Stromal cell of bone marrow (primary cell): ENCODE results near the gene UGT1A9.
"Not testable (repeated sequence)": the region's sequence is repeated elsewhere in the genome, so short reads cannot be mapped to it uniquely, and the experiment has no call there.

Experiments used
- DNase-seq: peaks from one replicate; pipeline ENCODE4 v3.0.0-alpha.2; 2012; ENCODE audit warnings: low read depth

The UGT1A9 gene

DNA sequence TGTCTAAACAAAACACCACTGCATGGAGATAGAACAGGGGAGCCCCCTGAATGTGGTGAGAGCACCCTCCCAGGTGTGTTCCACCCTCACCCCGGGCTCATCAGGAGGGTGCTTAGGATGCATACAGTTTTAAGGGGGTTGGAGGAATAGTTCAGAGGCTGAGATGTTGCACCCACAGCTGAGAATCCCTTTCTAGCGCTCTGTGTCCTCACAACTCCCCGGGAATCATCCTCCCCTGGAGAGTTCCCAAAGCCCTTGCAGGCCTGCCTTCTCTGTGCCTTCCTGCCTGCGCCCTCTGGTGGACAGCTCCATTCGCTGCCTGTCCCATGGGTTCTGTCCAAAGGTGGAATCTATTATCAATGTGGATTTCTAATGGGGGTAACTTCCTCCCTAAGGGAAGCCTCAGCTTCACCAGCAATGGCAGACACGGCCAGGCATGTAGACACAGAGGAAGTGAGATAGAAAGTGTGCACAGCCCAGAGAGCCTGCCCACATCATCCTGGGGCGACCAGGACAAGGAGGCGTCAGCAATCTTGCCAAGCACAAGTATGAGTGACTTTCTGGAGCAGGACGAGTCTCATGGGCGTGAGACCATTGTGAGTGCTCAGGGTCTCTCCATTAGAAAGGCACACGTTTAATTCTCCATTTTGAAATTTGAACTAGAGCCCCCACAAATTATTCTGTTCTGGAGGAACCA, 39.8 kb downstream of the UGT1A9 start:
- peak; percentile 49 for DNase-seq

- no peak for DNase-seq
Observed at GRCh38 chr2:233712611-233713261, 41.0 kb downstream of the UGT1A9 start, which contains the start of gene UGT1A5. Gene UGT1A5, plus strand, starts transcription at chr2:233712907. Its CDS starts 85 bp downstream, at chr2:233712992.

GRCh38 chr2:233713262-233713615, 41.5 kb downstream of the UGT1A9 start:
- no peak for DNase-seq

- DNase-seq, result no peak
Observed at GRCh38 chr2:233714121-233714520, 42.4 kb downstream of the UGT1A9 start.

- no peak for DNase-seq
Observed at GRCh38 chr2:233718552-233718951, 46.9 kb downstream of the UGT1A9 start, which contains the start of gene UGT1A4. Gene UGT1A4, plus strand, starts transcription at chr2:233718736. Its CDS starts 85 bp downstream, at chr2:233718821.

DNA sequence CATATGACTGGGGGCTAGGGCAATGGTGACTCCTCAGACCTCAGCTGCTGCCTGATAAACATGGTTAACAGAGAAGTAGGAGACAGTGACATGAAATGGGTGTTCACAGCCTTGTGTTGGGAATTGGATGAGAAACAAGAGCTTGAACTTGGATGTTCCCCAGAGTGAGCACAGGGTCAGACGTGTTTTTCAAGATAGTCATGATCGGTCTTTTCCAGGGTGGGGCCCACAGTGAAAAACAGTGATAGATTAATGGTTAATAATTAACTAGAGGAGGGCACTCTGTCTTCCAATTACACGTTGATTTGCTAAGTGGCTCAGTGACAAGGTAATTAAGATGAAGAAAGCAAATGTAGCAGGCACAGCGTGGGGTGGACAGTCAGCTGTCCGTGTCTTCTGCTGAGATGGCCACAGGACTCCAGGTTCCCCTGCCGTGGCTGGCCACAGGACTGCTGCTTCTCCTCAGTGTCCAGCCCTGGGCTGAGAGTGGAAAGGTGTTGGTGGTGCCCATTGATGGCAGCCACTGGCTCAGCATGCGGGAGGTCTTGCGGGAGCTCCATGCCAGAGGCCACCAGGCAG, 57.1 kb downstream of the UGT1A9 start, which contains the start of gene UGT1A3:
UGT1A3 (plus strand) TSS at position 320 of the 579 bp plus-strand sequence; CDS start at position 405, 85 bp downstream.
- DNase-seq, result no peak

DNA sequence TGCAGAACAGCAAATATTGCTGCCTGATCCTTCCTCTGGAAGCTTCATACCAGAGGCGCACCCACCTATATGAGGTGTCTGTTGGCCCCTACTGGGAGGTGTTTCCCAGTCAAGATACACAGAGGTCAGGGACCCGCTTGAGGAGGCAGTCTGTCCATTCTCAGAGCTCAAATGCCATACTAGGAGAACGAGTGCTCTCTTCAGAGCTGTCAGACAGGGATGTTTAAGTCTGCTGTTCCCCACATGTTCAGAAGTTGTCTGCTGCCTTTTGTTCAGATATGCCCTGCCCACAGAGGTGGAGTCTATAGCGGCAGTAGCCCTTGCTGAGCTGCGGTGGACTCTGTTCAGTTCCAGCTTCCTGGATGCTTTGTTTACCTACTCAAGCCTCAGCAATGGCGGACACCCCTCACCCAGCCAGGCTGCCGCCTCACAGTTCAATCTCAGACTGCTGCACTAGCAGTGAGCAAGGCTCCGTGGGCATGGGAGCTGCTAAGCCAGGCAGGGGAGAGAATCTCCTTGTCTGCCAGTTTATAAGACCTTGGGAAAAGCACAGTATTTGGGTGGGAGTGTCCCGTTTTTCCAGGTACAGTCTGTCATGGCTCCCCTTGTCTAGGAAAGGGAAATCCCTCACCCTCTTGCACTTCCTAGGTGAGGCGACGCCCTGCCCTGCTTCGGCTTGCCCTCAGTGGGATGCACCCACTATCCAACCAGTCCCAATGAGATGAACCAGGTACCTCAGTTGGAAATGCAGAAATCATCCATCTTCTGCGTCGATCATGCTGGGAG, 65.4 kb downstream of the UGT1A9 start:
- DNase-seq, result not testable (repeated sequence)

- DNase-seq, result no peak
Observed at GRCh38 chr2:233740870-233741269, 69.2 kb downstream of the UGT1A9 start.

DNA sequence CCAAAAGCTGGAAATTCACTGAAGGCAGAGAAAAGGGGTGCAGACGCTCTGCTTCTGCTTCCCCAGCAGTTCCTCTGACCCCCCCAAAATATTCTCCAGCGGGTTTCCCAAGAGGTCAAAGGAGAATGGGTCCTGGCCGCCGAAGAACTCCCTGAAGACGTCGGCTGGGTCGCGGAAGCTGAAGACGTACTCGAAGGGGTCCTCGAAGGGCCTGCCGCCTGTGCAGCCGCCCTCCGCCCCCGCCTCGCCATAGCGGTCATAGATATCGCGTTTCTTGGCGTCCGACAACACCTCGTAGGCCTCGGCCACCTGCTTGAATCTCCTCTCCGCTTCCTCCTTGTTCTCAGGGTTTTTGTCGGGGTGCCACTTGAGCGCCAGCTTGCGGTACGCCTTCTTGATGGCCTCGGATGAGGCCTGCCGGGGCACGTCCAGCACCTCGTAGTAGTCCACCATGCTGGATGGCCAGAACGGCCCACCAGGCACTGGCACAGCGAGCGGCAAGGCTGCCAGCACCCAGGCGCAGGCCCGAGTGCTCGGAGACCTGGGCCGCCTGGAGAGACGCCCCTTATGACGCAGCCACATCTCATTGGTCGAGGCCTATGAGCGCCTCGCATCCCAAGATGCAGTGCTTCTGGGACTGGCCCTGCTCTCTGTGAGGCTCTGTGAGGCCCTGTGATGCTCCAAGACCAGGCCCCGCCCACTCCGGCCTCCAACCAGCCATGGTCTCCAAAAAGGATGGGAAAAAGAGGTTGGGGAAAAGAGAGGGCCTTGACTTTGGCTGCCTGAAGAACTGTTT, 72.0 kb downstream of the UGT1A9 start:
- DNase-seq, result no peak

- DNase-seq, result no peak
Observed at GRCh38 chr2:233745073-233745755, 73.5 kb downstream of the UGT1A9 start.

- not testable (repeated sequence) for DNase-seq
Observed at GRCh38 chr2:233745838-233746237, 74.1 kb downstream of the UGT1A9 start.

GRCh38 chr2:233746475-233747282, 75.0 kb downstream of the UGT1A9 start:
- no peak for DNase-seq

DNA sequence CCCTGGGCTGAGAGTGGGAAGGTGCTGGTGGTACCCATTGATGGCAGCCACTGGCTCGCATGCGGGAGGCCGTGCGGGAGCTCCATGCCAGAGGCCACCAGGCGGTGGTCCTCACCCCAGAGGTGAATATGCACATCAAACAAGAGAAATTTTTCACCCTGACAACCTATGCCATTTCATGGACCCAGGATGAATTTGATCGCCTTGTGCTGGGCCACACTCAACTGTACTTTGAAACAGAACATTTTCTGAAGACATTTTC, 75.5 kb downstream of the UGT1A9 start:
- DNase-seq, result no peak

GRCh38 chr2:233750689-233751088, 79.0 kb downstream of the UGT1A9 start:
- DNase-seq, result not testable (repeated sequence)

DNA sequence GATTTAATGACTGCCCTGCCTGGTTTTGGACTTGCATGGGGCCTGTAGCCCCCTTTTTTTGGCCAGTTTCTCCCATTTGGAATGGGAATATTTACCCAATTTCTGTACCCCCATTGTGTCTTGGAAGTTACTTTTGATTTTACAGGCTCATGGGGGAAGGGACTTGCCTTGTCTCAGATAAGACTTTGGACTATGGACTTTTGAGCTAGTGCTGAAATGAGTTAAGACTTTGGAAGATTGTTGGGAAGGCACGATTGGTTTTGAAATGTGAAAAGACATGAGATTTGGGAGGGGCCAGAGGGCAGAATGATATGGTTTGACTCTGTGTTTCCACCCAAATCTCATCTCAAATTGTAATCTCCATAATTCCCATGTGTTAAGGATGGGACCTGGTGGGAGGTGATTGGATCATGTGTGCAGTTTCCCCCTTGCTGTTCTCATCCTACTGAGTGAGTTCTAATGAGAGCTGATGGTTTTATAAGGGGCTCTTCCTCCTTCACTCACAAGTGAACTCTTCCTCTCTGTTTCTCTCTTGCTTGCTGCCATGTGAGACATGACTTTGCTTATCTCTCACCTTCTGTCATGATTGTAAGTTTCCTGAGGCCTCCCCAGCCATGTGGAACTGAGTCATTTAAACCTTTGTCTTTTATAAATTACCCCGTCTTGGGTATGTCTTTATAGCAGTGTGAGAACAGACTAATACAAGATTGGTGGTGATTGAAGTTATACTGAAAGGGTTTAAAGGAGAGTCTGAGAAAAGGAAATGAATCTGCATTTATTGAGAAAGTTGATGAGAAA, 79.7 kb downstream of the UGT1A9 start:
- not testable (repeated sequence) for DNase-seq

DNA sequence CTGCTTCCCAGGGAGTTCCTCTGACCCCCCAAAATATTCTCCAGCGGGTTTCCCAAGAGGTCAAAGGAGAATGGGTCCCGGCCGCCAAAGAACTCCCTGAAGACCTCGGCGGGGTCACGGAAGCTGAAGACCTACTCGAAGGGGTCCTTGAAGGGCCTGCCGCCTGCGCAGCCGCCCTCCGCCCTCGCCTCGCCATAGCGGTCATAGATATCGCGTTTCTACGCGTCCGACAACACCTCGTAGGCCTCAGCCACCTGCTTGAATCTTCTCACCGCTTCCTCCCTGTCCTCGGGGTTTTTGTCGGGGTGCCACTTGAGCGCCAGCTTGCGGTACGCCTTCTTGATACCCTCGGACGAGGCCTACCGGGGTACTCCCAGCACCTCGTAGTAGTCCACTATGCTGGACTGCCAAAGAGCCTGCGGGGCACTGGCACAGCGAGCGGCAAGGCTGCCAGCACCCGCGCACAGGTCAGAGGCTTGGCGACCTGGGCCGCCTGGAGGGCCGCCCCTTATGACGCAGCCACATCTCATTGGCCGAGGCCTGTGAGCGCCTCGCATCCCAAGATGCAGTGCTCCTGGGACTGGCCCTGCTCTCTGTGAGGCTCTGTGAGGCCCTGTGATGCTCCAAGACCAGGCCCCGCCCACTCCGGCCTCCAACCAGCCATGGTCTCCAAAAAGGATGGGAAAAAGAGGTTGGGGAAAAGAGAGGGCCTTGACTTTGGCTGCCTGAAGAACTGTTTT, 83.3 kb downstream of the UGT1A9 start:
- DNase-seq, result no peak

DNA sequence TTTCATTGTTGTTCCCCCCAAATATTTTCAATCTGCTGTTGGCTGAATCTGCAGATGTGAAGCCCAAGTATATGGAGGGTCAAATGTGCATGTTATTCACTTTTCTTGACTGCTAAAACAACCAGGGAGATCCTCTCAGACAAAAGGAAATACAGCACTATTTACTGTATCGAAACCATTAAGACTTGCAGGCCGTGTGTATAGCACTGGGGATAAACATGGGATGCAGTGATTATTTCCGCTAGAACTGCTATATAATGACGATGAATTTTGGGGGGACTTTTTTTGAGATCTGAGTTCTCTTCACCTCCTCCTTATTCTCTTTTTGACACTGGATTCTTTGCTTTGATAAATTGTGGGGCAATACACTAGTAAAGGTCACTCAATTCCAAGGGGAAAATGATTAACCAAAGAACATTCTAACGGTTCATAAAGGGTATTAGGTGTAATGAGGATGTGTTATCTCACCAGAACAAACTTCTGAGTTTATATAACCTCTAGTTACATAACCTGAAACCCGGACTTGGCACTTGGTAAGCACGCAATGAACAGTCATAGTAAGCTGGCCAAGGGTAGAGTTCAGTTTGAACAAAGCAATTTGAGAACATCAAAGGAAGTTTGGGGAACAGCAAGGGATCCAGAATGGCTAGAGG, 84.9 kb downstream of the UGT1A9 start:
- no peak for DNase-seq

- no peak for DNase-seq
Observed at GRCh38 chr2:233758141-233758540, 86.4 kb downstream of the UGT1A9 start.
